GM19438 (cell line): ENCODE results near the gene PPP2CA.
"Not testable (repeated sequence)": the region's sequence is repeated elsewhere in the genome, so short reads cannot be mapped to it uniquely, and the experiment has no call there.

ENCODE experiments used
- ATAC-seq: cut with Tn5 transposase; IDR thresholded peaks from one replicate; pipeline ENCODE4 v1.9.1; 2021; ENCODE audit warnings: low read depth; ENCODE audit not compliant: unreplicated experiment

PPP2CA gene

GRCh38 chr5:134225780-134226440 lies at the start of gene PPP2CA:
Gene PPP2CA (minus strand): TSS chr5:134226073. CDS start chr5:134225861, 212 bp downstream.
- ATAC-seq = peak; percentile 74

- no peak for ATAC-seq
Observed at GRCh38 chr5:134273642-134274395, 47.9 kb upstream of the PPP2CA start.

- ATAC-seq = no peak
Observed at GRCh38 chr5:134271059-134271458, 45.2 kb upstream of the PPP2CA start.

- no peak for ATAC-seq
Observed at GRCh38 chr5:134268919-134269318, 43.0 kb upstream of the PPP2CA start.

- no peak for ATAC-seq
Observed at GRCh38 chr5:134268019-134268601, 42.2 kb upstream of the PPP2CA start.

GRCh38 chr5:134267366-134268018 lies 41.6 kb upstream of the PPP2CA start:
- no peak for ATAC-seq

GRCh38 chr5:134263801-134264200 lies 37.9 kb upstream of the PPP2CA start:
- ATAC-seq = no peak

GRCh38 chr5:134262629-134263028 lies 36.8 kb upstream of the PPP2CA start:
- ATAC-seq = not testable (repeated sequence)

GRCh38 chr5:134258896-134259295 lies 33.0 kb upstream of the PPP2CA start:
- no peak for ATAC-seq

- no peak for ATAC-seq
Observed at GRCh38 chr5:134257176-134257575, 31.3 kb upstream of the PPP2CA start.

- no peak for ATAC-seq
Observed at GRCh38 chr5:134255418-134256150, 29.7 kb upstream of the PPP2CA start.

- not testable (repeated sequence) for ATAC-seq
Observed at GRCh38 chr5:134253368-134254153, 27.7 kb upstream of the PPP2CA start.

- ATAC-seq = no peak
Observed at GRCh38 chr5:134252671-134253070, 26.8 kb upstream of the PPP2CA start.

GRCh38 chr5:134250949-134251348 lies 25.1 kb upstream of the PPP2CA start:
- no peak for ATAC-seq

- no peak for ATAC-seq
Observed at GRCh38 chr5:134249469-134250379, 23.9 kb upstream of the PPP2CA start.

GRCh38 chr5:134248256-134248655 lies 22.4 kb upstream of the PPP2CA start:
- ATAC-seq = no peak

GRCh38 chr5:134247428-134248224 lies 21.8 kb upstream of the PPP2CA start:
- ATAC-seq = no peak
